Natural killer cell treated with Interleukin-12 subunit alpha and Interleukin-12 subunit beta and Interleukin-15 and Interleukin-18, amount 100 ng/mL, for 72 hours (primary cell): ENCODE data around the gene MLLT3. TPM values are rescaled to one million over a fixed set of nuclear protein-coding genes. Genes with fewer than 3 reads are reported as not detected.

ENCODE experiments used
- ATAC-seq, 2 donors: fragments of 150-1000 bp; cut with Tn5 transposase in 1 of 2; sonication (Bioruptor Pico), chemical (Tn5 transposase) in 1 of 2; 2 replicates each; pipeline ENCODE4 v1.10.0; 2021
- DNase-seq: peaks from one replicate; pipeline ENCODE4 v3.0.0; 2022; ENCODE audit warnings: low spot score
- H3K27ac Mint-ChIP-seq, 2 donors: 1 replicate in 1 of 2; 2 replicates in 1 of 2; pipeline ENCODE4 v1.8.0; 2022; ENCODE audit warnings: mixed read lengths in 2 of 2, mild to moderate bottlenecking in 1 of 2, moderate library complexity in 1 of 2
- H3K27me3 Mint-ChIP-seq, 2 donors: 1 replicate in 1 of 2; 2 replicates in 1 of 2; pipeline ENCODE4 v1.8.0; 2022; ENCODE audit warnings: mixed read lengths in 2 of 2
- H3K36me3 Mint-ChIP-seq: one replicate; pipeline ENCODE4 v1.8.0; 2022; ENCODE audit warnings: mixed read lengths
- H3K4me1 Mint-ChIP-seq, 2 donors: 1 replicate in 1 of 2; 2 replicates in 1 of 2; pipeline ENCODE4 v1.8.0; 2022; ENCODE audit warnings: low read depth in 2 of 2, mixed read lengths in 2 of 2, mild to moderate bottlenecking in 1 of 2
- H3K4me3 Mint-ChIP-seq: one replicate; pipeline ENCODE4 v1.8.0; 2022; ENCODE audit warnings: mixed read lengths
- H3K9me3 Mint-ChIP-seq: 2 replicates; pipeline ENCODE4 v1.8.0; 2022; ENCODE audit warnings: mixed read lengths
- total RNA-seq, 2 donors: library from RNA; stranded (reverse); gene quantifications; one replicate each; pipeline ENCODE4 v1.2.3, GENCODE V29; 2022

MLLT3 gene
- total RNA-seq, 2 donors from 2014 or later: 15.7 to 29.7 TPM

DNA sequence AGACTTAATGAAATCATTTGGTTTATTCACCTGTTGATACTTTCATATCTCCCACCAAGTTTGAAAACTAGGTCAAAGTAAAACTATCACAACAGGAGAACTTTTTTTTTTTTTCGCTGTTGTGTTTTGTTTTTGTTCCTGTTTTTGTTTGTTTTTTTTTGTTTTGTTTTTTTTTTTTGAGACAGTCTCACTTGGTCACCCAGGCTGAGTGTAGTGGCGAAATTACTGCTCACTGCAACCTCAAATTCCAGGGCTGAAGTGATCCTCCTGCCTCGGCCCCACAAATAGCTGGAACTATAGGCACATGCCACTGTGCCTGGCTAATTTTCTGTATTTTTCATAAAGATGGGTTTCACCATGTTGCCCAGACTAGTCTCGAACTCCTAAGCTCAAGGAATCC, 49.3 kb downstream of the MLLT3 start:
- peaks cover 4% of the 10 kb centered on the region for H3K9me3 Mint-ChIP-seq
- H3K4me1 Mint-ChIP-seq: peaks cover 15 to 37% of the 10 kb centered on the region in 2 donors
- H3K36me3 Mint-ChIP-seq: peaks cover under 1% of the 10 kb centered on the region
- H3K4me3 Mint-ChIP-seq: no peak overlapping the region
- ATAC-seq (no peak), DNase-seq (no peak)
- H3K27me3 Mint-ChIP-seq: no peaks in the 10 kb centered on the region
- H3K27ac Mint-ChIP-seq: no peak overlapping the region

- no peaks in the 10 kb centered on the region for H3K9me3 Mint-ChIP-seq
- H3K4me1 Mint-ChIP-seq: peaks cover 11 to 41% of the 10 kb centered on the region in 2 donors
- H3K4me3 Mint-ChIP-seq: peak overlapping the region; percentile 17
- DNase-seq (no peak), ATAC-seq (peak in 1 of 2 donors; percentile 58)
- no peaks in the 10 kb centered on the region for H3K27me3 Mint-ChIP-seq
- H3K27ac Mint-ChIP-seq: no peak overlapping the region
- H3K36me3 Mint-ChIP-seq: no peaks in the 10 kb centered on the region
These were observed 51.5 kb downstream of the MLLT3 start for GRCh38 chr9:20570756-20571155.

- no peaks in the 10 kb centered on the region for H3K27me3 Mint-ChIP-seq
- no peaks in the 10 kb centered on the region for H3K36me3 Mint-ChIP-seq
- H3K4me1 Mint-ChIP-seq: peaks cover 11 to 39% of the 10 kb centered on the region in 2 donors
- H3K27ac Mint-ChIP-seq: no peak overlapping the region
- H3K4me3 Mint-ChIP-seq: no peak overlapping the region
- no peaks in the 10 kb centered on the region for H3K9me3 Mint-ChIP-seq
- DNase-seq: no peak
- ATAC-seq: no peak
These were observed 52.2 kb downstream of the MLLT3 start for GRCh38 chr9:20570087-20570486.

- H3K36me3 Mint-ChIP-seq: no peaks in the 10 kb centered on the region
These were observed 52.8 kb downstream of the MLLT3 start for GRCh38 chr9:20569525-20569924.

GRCh38 chr9:20568400-20568799, 53.9 kb downstream of the MLLT3 start:
- H3K36me3 Mint-ChIP-seq: no peaks in the 10 kb centered on the region
- ATAC-seq: no peak
- H3K4me3 Mint-ChIP-seq: no peak overlapping the region
- H3K27ac Mint-ChIP-seq: no peak overlapping the region
- H3K4me1 Mint-ChIP-seq: peaks cover 7 to 38% of the 10 kb centered on the region in 2 donors
- H3K27me3 Mint-ChIP-seq: no peaks in the 10 kb centered on the region
- H3K9me3 Mint-ChIP-seq: no peaks in the 10 kb centered on the region
- DNase-seq: no peak

More at GRCh38 chr9:20569525-20569924, 52.8 kb downstream of the MLLT3 start:
- no peak for ATAC-seq
- DNase-seq: no peak
- Mint-ChIP-seq H3K9me3 (no peaks in the 10 kb centered on the region), H3K4me1 (peaks cover 7 to 36% of the 10 kb centered on the region in 2 donors), H3K27ac (no peak overlapping the region), H3K27me3 (no peaks in the 10 kb centered on the region), H3K4me3 (no peak overlapping the region)

- DNase-seq (no peak), ATAC-seq (no peak)
- Mint-ChIP-seq H3K4me1 (peaks cover 9 to 46% of the 10 kb centered on the region in 2 donors), H3K27me3 (no peaks in the 10 kb centered on the region), H3K27ac (no peak overlapping the region), H3K36me3 (no peaks in the 10 kb centered on the region), H3K9me3 (no peaks in the 10 kb centered on the region), H3K4me3 (no peak overlapping the region)
These were observed 55.9 kb downstream of the MLLT3 start for GRCh38 chr9:20566401-20566800.

DNA sequence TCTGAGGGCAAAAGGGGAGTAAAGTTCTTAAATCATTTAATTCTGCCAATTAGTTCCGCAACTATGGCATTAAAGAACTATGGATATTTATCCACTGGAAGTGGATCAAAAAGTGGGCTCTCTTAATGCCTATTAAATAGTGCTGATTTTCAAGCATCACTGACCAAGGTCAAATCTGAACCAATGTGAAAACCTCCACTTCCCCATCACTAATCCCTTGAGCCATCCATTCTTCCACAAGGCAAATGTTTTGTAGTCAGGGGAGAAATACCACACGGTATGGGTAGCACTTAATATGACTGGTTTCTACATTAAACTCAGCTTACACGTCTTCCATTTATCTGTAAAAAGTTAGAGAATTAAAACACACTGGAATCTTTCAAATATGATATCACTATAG, 57.6 kb downstream of the MLLT3 start:
- Mint-ChIP-seq H3K4me1 (peaks cover 9 to 37% of the 10 kb centered on the region in 2 donors), H3K36me3 (no peaks in the 10 kb centered on the region), H3K27me3 (no peaks in the 10 kb centered on the region), H3K9me3 (no peaks in the 10 kb centered on the region), H3K4me3 (no peak overlapping the region), H3K27ac (no peak overlapping the region)
- ATAC-seq (no peak), DNase-seq (no peak)

DNA sequence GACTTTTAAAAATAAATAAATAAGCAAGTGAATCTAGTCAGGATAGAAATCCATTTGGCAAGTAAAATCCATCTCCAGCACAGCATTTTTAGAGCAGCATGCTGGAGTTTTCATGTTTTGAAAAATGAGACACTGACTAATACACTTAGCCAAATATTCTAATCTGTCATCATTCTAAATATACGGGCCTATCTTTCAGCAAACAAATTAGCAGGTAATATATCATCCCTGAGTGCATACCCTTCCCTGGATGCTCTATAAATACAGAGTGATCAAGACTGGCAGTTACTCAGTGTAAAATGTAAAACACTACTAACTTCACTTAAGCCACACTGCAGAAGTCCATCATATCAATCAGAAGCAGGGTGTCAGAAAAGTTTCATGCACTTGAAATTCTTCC, 58.4 kb downstream of the MLLT3 start:
- Mint-ChIP-seq H3K36me3 (no peaks in the 10 kb centered on the region), H3K27me3 (no peaks in the 10 kb centered on the region), H3K27ac (no peak overlapping the region), H3K4me1 (peaks cover 5 to 34% of the 10 kb centered on the region in 2 donors), H3K4me3 (no peak overlapping the region), H3K9me3 (no peaks in the 10 kb centered on the region)
- ATAC-seq (no peak), DNase-seq (no peak)

GRCh38 chr9:20562051-20562450, 60.2 kb downstream of the MLLT3 start:
- Mint-ChIP-seq H3K4me1 (peaks cover 8 to 30% of the 10 kb centered on the region in 2 donors), H3K27ac (no peak overlapping the region), H3K4me3 (peak overlapping the region; percentile 30), H3K36me3 (no peaks in the 10 kb centered on the region), H3K9me3 (no peaks in the 10 kb centered on the region), H3K27me3 (no peaks in the 10 kb centered on the region)
- ATAC-seq (peak; percentile 78 to 87), DNase-seq (no peak)

- DNase-seq (no peak), ATAC-seq (no peak)
- peaks cover 10 to 30% of the 10 kb centered on the region in 2 donors for H3K4me1 Mint-ChIP-seq
- H3K9me3 Mint-ChIP-seq: no peaks in the 10 kb centered on the region
- no peak overlapping the region for H3K4me3 Mint-ChIP-seq
- no peaks in the 10 kb centered on the region for H3K27me3 Mint-ChIP-seq
- H3K36me3 Mint-ChIP-seq: no peaks in the 10 kb centered on the region
- H3K27ac Mint-ChIP-seq: no peak overlapping the region
These were observed 60.8 kb downstream of the MLLT3 start for GRCh38 chr9:20561531-20561930.

DNA sequence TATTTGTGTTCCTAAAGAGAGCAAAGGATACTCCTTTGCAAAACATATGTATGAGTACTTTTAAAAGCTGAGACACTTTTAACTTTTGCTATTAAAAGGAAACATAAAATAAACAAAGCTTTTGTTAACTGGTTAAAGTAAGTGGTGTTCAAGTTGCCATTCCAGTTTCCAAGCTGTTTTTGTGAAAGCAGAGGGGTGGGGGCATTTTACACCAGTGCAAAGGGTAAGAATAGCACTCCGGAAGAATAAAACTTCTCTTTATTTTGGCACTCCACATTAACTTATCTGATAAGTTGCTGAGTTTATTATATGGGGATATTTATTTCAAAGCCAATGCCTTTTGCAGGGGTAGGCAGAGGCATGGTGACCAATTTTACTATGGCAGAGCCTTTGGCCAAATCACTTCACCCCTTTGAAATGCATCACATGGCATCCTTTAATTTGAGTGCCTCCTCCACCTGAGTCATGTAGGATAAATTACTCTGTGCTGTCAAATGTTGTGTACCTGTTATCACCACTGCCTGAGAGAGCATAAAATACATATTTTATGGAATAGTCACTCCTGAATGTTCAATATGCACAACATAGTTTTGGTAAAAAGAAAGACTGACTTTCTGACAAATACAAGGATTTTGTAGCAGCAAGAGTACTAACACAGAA, 62.9 kb downstream of the MLLT3 start:
- H3K9me3 Mint-ChIP-seq: no peaks in the 10 kb centered on the region
- DNase-seq (no peak), ATAC-seq (no peak)
- H3K27me3 Mint-ChIP-seq: no peaks in the 10 kb centered on the region
- H3K4me3 Mint-ChIP-seq: no peak overlapping the region
- no peak overlapping the region for H3K27ac Mint-ChIP-seq
- H3K36me3 Mint-ChIP-seq: no peaks in the 10 kb centered on the region
- H3K4me1 Mint-ChIP-seq: peaks cover 13 to 42% of the 10 kb centered on the region in 2 donors

DNA sequence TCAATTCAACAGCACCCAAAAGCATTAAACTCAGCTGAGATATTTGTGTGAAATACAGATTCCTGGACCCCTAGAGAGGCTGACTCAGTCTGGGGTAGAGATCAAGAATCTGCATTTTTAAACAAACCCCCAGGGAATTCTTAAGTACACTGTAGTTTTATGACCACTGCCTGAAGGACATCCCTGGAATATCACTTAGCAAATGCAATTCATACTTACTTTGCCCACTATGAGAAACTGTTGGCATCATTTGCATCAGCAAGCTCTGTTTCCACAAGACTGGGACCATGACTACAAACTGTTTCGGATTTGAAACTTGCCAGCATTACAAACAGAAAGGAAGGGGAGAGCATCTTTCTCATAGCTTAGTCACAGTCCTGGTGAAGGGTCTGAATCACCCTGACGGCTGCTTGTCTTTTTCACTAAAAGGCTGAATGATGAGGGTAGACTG, 63.7 kb downstream of the MLLT3 start:
- Mint-ChIP-seq H3K9me3 (no peaks in the 10 kb centered on the region), H3K36me3 (no peaks in the 10 kb centered on the region), H3K4me1 (peaks cover 19 to 49% of the 10 kb centered on the region in 2 donors), H3K4me3 (peak overlapping the region; percentile 40), H3K27me3 (no peaks in the 10 kb centered on the region), H3K27ac (peak overlapping the region in 1 of 2 donors; percentile 42)
- ATAC-seq (peak; percentile 40 to 80), DNase-seq (no peak)

DNA sequence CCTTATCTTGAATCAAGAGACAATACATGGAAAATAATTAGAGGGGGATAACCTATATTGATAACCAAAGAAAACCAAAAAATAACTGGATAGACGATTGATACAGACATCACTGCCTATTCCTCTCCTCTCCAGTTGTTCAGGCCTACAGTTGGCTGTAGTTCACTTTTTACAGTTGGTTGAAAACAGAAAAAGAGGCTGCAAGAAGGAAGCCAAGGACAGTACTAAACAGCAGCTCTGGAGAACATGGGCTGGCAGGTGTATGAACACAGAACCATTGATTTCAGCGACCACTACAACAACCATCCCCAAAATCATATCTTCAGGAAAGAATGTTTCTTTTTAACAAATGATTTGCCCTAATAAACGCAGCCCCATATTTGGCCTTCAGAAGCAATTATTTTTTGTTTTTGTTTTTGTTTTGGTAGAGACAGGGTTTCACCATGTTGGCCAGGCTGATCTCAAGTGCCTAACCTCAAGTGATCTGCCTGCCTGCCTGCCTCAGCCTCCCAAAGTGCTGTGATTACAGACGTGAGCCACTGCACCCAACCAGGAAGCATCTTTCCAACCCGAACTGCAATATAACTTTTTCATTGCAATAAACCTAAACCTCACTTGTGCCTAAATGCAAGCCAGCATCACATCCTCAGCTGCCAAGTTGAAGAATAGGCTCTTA, 64.3 kb downstream of the MLLT3 start:
- H3K27ac Mint-ChIP-seq: peak overlapping the region in 1 of 2 donors; percentile 42
- peaks cover 25 to 49% of the 10 kb centered on the region in 2 donors for H3K4me1 Mint-ChIP-seq
- no peak overlapping the region for H3K4me3 Mint-ChIP-seq
- H3K36me3 Mint-ChIP-seq: no peaks in the 10 kb centered on the region
- DNase-seq (no peak), ATAC-seq (no peak)
- no peaks in the 10 kb centered on the region for H3K9me3 Mint-ChIP-seq
- no peaks in the 10 kb centered on the region for H3K27me3 Mint-ChIP-seq

DNA sequence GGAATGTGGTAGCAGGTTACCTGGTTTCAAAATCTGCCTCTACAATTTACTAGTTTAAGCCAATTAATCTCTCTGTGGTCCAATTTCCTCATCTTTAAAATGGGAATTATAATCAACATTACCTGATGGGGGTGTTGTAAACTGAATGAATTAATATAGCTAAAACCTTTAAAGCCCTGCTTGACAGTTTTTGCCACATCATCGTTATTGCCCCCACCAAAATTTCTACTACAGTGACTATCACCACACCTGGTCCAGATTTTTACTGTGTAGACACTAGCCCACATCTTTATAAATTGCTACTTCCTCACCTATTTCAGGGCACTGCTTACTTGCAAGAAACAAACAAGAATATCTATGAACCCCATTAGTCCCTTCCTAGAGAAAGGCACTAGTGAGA, 65.0 kb downstream of the MLLT3 start:
- DNase-seq (no peak), ATAC-seq (no peak)
- peaks cover 26 to 48% of the 10 kb centered on the region in 2 donors for H3K4me1 Mint-ChIP-seq
- H3K9me3 Mint-ChIP-seq: no peaks in the 10 kb centered on the region
- no peak overlapping the region for H3K4me3 Mint-ChIP-seq
- H3K27ac Mint-ChIP-seq: no peak overlapping the region
- H3K36me3 Mint-ChIP-seq: no peaks in the 10 kb centered on the region
- H3K27me3 Mint-ChIP-seq: no peaks in the 10 kb centered on the region
